Thyroid gland (tissue), 4 donors: ENCODE data around the gene POLE3. TPM values are rescaled to one million over a fixed set of nuclear protein-coding genes. Genes with fewer than 3 reads are reported as not detected.
"Not testable (repeated sequence)": the region's sequence is repeated elsewhere in the genome, so short reads cannot be mapped to it uniquely, and the experiment has no call there.

Experiments
- DNase-seq, 2 donors: peaks; one replicate each; pipeline ENCODE4 v3.0.0-alpha.2; 2019
- H3K27ac ChIP-seq, 3 donors: fragments of 200-600 bp; sonication (generic); 1 replicate in 2 of 3; 2 replicates in 1 of 3; pipeline ENCODE4 v1.5.1; 2016 to 2019; ENCODE audit warnings: mild to moderate bottlenecking in 1 of 3, moderate library complexity in 1 of 3
- H3K27me3 ChIP-seq: fragments of 200-600 bp; sonication (generic); one replicate; pipeline ENCODE4 v1.5.1; 2019
- H3K36me3 ChIP-seq, 2 donors: fragments of 200-600 bp; sonication (generic); one replicate each; pipeline ENCODE4 v1.5.1; 2016 to 2019
- H3K4me1 ChIP-seq, 2 donors: fragments of 200-600 bp; sonication (generic); one replicate each; pipeline ENCODE4 v1.5.1; 2017 to 2019
- H3K4me3 ChIP-seq, 3 donors: fragments of 200-600 bp; sonication (generic); replicated peaks in 1 of 3; 1 replicate in 2 of 3; 2 replicates in 1 of 3; pipeline ENCODE4 v1.5.1; 2016; ENCODE audit warnings: mild to moderate bottlenecking in 1 of 3
- H3K9me3 ChIP-seq: fragments of 200-600 bp; sonication (generic); one replicate; pipeline ENCODE4 v1.5.1; 2017
- POLR2A ChIP-seq, 2 donors: fragments of 450-650 bp; IDR thresholded peaks; one replicate each; pipeline ENCODE4 v1.6.1; 2017; ENCODE audit warnings: antibody characterized with exemption in 2 of 2, mild to moderate bottlenecking in 2 of 2, moderate library complexity in 1 of 2
- WGBS, 2 donors: methylation state at CpG; one replicate each; pipeline ENCODE4 v1.1.5; 2017; 5-methylcytosine and 5-hydroxymethylcytosine counted together
- intact Hi-C: fragments of 100-400 bp; cut with DNase I; formaldehyde crosslinking; loops from one replicate; pipeline ENCODE4 v1.15.1; 2023
- total RNA-seq, 4 donors: library from RNA; depleted of rRNA; stranded (reverse); fragments of >200 nt; gene quantifications; one replicate each; pipeline ENCODE4 v1.2.3, GENCODE V29; 2016
- TF ChIP-seq, protein P1 (sequence below), 6 experiments: fragments of 200-600 bp in 3 of 6; fragments of 450-650 bp in 3 of 6; sonication (generic) in 3 of 6; IDR thresholded peaks; one replicate each; pipeline ENCODE4 v1.5.1; 2016 to 2019; ENCODE audit warnings: antibody characterized with exemption in 6 of 6, mild to moderate bottlenecking in 2 of 6, inconsistent platforms in 1 of 6, moderate library complexity in 1 of 6

Gene POLE3
- total RNA-seq, 4 donors from 2014 or later, result 29.2 to 54.9 (median 33.5) TPM

DNA sequence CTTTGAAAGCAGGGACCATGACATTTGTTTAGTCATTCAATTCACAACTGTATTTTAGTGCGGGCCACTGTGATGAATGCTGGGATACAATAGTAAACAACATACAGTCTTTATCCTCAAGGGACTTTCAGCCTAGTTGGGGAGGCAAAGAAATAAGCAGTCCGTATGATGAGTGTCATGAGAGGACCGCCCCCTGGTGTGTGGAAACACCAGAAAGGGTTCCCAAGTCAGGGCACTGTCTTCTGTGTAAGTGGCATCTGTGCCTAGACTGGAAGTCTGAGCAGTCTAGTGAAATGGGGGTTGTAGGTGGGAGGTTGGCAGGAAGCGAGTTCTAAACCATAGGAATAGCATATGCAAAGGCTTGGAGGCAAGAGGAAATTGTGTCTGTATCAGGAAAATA, 6.9 kb upstream of the POLE3 start:
- no peaks in the 10 kb centered on the region for H3K36me3 ChIP-seq
- no peak overlapping the region for H3K4me3 ChIP-seq
- 82 to 92% methylated on average over 4 of the region's 4 CpGs for WGBS, 2 donors
- no peaks in the 10 kb centered on the region for H3K27me3 ChIP-seq
- no peak for DNase-seq
- TF ChIP-seq, protein P1, sequence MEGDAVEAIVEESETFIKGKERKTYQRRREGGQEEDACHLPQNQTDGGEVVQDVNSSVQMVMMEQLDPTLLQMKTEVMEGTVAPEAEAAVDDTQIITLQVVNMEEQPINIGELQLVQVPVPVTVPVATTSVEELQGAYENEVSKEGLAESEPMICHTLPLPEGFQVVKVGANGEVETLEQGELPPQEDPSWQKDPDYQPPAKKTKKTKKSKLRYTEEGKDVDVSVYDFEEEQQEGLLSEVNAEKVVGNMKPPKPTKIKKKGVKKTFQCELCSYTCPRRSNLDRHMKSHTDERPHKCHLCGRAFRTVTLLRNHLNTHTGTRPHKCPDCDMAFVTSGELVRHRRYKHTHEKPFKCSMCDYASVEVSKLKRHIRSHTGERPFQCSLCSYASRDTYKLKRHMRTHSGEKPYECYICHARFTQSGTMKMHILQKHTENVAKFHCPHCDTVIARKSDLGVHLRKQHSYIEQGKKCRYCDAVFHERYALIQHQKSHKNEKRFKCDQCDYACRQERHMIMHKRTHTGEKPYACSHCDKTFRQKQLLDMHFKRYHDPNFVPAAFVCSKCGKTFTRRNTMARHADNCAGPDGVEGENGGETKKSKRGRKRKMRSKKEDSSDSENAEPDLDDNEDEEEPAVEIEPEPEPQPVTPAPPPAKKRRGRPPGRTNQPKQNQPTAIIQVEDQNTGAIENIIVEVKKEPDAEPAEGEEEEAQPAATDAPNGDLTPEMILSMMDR (IDR thresholded peaks at IDR 0.05), result no peak
- TF ChIP-seq POLR2A (IDR thresholded peaks at IDR 0.05), result no peak
- H3K27ac ChIP-seq, result no peak overlapping the region
- no peaks in the 10 kb centered on the region for H3K9me3 ChIP-seq
- intact Hi-C loops, result no loop called here
- H3K4me1 ChIP-seq, result no peaks in the 10 kb centered on the region

DNA sequence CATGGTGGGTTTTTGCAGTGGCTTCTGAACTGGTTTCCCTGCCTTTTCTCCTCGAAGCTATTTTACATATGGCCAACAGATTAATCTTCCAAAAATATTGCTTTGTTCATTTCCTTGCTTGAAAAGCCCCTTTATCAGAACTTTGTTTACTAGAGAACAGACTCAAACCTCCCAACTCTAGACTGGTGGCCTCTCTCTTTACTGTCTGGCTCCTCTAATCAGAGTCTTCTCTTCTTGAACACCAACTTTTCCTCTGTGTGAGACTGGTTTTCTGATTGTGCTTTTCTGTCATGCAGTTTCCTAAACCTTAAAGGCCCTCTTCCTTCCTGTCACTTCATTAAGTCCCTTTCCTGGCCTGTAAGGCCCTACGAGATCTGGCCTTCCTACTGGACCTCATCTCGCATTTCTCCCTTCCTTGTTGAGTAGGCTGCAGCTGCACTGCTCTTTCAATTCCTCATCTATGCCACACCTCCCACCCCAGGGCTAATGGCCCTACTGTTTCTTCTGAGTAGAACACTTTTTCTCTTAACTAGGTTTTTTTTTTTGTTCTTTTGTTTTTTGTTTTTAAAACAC, 5.8 kb upstream of the POLE3 start:
- no peak for DNase-seq
- TF ChIP-seq, protein P1 (IDR thresholded peaks at IDR 0.05), result no peak
- no peak for TF ChIP-seq POLR2A (IDR thresholded peaks at IDR 0.05)
- 68 to 70% methylated on average over 3 of the region's 3 CpGs for WGBS, 2 donors
- Histone ChIP-seq H3K27me3 (no peaks in the 10 kb centered on the region), H3K9me3 (no peaks in the 10 kb centered on the region), H3K4me3 (no peak overlapping the region), H3K4me1 (no peaks in the 10 kb centered on the region), H3K36me3 (no peaks in the 10 kb centered on the region), H3K27ac (no peak overlapping the region)
- intact Hi-C loops, result no loop called here

DNA sequence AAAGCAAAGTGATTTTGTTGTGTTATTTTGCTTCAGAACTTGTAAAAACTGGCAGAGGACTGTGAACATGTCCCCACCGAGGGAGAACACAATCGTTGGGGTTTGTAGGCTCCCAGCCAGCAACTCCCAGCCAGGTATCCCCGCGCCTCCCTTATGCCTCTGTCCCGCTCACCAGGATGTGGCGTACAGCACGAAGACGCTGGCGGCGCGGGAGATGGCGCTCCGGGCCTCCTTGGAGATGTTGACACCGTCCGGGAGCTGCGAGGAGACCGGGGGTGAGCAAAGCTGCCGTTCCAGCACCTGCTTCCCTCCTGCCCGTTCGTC, 630 bp downstream of the POLE3 start:
- intact Hi-C loops, result loop anchor here (5.0 kb wide), 1 partner anchor 138 kb away; no protein-coding TSS in a partner anchor

DNA sequence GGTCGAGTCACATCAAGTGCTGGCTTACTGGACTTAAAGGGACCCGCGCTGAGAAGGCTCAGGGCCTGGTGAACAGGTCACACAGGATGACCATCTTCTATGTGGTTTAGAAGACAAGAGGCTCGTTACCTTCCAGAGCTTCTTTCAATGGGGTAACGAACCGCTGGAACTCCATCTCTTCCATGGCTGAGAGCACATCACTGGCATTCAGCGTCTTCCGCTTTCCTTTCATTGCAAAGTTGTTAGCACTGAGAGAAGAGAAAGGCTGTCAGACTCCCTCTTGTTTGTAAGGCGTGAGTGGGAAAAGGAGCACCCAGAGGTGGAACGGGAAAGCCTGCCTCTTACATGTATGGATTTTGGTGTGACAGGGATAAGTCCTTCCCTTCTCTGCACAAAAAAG, 994 bp downstream of the POLE3 start:
- Histone ChIP-seq H3K27me3 (no peaks in the 10 kb centered on the region), H3K36me3 (peaks cover 10 to 11% of the 10 kb centered on the region in 2 donors), H3K27ac (peak overlapping the region in 2 of 3 donors; percentile 97 to 99), H3K4me3 (peak overlapping the region; percentile 67 to 79 (median 67)), H3K9me3 (no peaks in the 10 kb centered on the region), H3K4me1 (peaks cover 6 to 11% of the 10 kb centered on the region in 2 donors)
- no peak for TF ChIP-seq POLR2A (IDR thresholded peaks at IDR 0.05)
- TF ChIP-seq, protein P1 (IDR thresholded peaks at IDR 0.05), result no peak
- 22 to 26% methylated on average over 10 of the region's 10 CpGs for WGBS, 2 donors
- no peak for DNase-seq
- intact Hi-C loops, result loop anchor here (5.0 kb wide), 1 partner anchor 137 kb away; no protein-coding TSS in a partner anchor

More for the DNA sequence above, 630 bp downstream of the POLE3 start:
- peaks cover 6 to 11% of the 10 kb centered on the region in 2 donors for H3K4me1 ChIP-seq
- no peak for TF ChIP-seq POLR2A (IDR thresholded peaks at IDR 0.05)
- TF ChIP-seq, protein P1 (IDR thresholded peaks at IDR 0.05), result no peak
- H3K4me3 ChIP-seq, result peak overlapping the region; percentile 67 to 79 (median 67)
- 0% methylated on average over 2 to 6 of the region's 20 CpGs for WGBS, 2 donors
- H3K27ac ChIP-seq, result peak overlapping the region; percentile 97 to 99 (median 99)
- H3K27me3 ChIP-seq, result no peaks in the 10 kb centered on the region
- DNase-seq, result no peak
- no peaks in the 10 kb centered on the region for H3K9me3 ChIP-seq
- H3K36me3 ChIP-seq, result peaks cover 10 to 11% of the 10 kb centered on the region in 2 donors

DNA sequence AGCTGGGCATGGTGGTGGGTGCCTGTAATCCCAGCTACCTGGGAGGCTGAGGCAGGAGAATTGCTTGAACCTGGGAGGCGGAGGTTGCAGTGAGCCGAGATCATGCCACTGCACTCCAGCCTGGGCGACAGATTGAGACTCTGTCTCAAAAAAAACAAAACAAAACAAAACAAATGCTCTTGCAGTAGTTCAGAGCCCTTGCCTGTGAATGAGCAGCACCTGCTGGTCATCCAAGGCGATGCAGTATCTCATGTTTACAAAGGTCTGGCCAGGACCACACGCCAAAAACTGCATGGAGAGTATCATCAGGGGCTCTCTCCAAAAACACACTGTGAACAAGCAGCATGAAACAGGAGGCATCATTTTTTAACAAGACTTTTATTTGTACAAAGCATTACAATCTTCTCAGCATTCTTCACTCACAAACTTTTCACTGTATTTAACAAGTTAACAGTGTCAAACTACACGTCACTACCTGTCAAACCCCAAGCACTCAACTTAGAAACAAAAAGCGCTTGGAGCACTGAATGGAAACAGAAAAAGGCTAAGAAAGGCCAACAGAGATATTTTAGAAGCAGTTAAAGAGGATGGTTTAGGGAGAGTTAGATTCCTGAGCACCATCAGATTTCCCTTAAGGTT, 3.5 kb downstream of the POLE3 start:
- intact Hi-C loops, result loop anchor here (5.0 kb wide), 1 partner anchor 135 kb away; no protein-coding TSS in a partner anchor
- not testable (repeated sequence) for H3K4me3 ChIP-seq, H3K27me3 ChIP-seq, H3K9me3 ChIP-seq
- DNase-seq, result peak; percentile 83 to 85
- 35% methylated on average over 7 of the region's 7 CpGs for WGBS, 2 donors
- peak overlapping the region in 1 of 3 donors; percentile 53 for H3K27ac ChIP-seq
- H3K36me3 ChIP-seq, result peaks cover 10 to 11% of the 10 kb centered on the region in 2 donors
- TF ChIP-seq, protein P1 (IDR thresholded peaks at IDR 0.05), result peak; percentile 54 to 98 (median 84)
- H3K4me1 ChIP-seq, result peaks cover 6 to 12% of the 10 kb centered on the region in 2 donors

DNA sequence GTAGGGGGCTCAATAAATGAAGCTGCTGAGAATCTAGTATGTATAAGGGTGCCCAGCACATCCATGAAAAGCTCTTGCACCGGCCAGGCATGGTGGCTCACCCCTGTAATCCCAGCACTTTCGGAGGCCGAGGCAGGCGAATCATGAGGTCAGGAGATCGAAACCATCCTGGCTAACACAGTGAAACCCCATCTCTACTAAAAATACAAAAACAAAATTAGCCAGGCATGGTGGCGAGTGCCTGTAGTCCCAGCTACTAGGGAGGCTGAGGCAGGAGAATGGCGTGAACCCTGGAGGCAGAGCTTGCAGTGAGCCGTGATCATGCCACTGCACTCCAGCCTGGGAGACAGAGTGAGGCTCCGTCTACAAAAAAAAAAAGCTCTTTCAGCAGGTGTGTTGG, 4.1 kb downstream of the POLE3 start:
- intact Hi-C loops, result loop anchor here (5.0 kb wide), 1 partner anchor 134 kb away; no protein-coding TSS in a partner anchor
- H3K27me3 ChIP-seq, DNase-seq, H3K9me3 ChIP-seq, H3K4me3 ChIP-seq: not testable (repeated sequence)
- 89 to 91% methylated on average over 9 of the region's 9 CpGs for WGBS, 2 donors
- peaks cover 10 to 11% of the 10 kb centered on the region in 2 donors for H3K36me3 ChIP-seq
- peaks cover 6 to 17% of the 10 kb centered on the region in 2 donors for H3K4me1 ChIP-seq
- peak overlapping the region in 1 of 3 donors; percentile 53 for H3K27ac ChIP-seq
